ENCODE measurements around the gene SERPINB6.
"Not testable (repeated sequence)": the region's sequence is repeated elsewhere in the genome, so short reads cannot be mapped to it uniquely, and the experiment has no call there.

- TF ChIP-seq CTCF (conservative IDR thresholded peaks at IDR 0.05; ENCODE audit: low read length); EZH2phosphoT487 (IDR thresholded peaks at IDR 0.05; ENCODE audit: borderline replicate concordance, low read depth, low read length): not testable (repeated sequence)
Measured at GRCh38 chr6:2972685-2973084, 1.3 kb upstream of the SERPINB6 start.

All from OCI-LY7 (cell line).